ENCODE measurements around the gene TRIM46.

DNA sequence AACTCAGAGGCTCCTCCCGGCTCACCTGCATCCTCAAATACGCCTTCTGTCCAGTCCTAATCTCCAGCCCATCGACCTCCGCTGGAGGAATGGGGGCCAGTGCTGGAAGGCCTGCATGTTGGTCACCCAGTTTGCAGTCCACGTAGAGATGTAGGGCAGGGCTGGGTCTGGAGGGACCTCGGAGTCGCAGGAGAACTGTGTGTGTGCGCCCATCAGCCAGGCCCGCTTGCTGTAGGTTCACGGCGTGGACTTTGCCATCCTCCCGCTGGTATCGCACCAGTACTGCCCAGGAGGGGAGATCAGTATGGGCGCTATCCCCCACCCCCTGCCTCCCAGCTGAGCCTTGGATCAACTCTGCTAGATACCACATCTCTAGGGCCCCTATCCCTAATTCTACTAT lies 31.4 kb downstream of the TRIM46 start:
- TF ChIP-seq, protein P1, sequence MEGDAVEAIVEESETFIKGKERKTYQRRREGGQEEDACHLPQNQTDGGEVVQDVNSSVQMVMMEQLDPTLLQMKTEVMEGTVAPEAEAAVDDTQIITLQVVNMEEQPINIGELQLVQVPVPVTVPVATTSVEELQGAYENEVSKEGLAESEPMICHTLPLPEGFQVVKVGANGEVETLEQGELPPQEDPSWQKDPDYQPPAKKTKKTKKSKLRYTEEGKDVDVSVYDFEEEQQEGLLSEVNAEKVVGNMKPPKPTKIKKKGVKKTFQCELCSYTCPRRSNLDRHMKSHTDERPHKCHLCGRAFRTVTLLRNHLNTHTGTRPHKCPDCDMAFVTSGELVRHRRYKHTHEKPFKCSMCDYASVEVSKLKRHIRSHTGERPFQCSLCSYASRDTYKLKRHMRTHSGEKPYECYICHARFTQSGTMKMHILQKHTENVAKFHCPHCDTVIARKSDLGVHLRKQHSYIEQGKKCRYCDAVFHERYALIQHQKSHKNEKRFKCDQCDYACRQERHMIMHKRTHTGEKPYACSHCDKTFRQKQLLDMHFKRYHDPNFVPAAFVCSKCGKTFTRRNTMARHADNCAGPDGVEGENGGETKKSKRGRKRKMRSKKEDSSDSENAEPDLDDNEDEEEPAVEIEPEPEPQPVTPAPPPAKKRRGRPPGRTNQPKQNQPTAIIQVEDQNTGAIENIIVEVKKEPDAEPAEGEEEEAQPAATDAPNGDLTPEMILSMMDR (conservative IDR thresholded peaks at IDR 0.05; ENCODE audit: low read depth, low read length) = no peak
- TF ChIP-seq EZH2phosphoT487 (IDR thresholded peaks at IDR 0.05; ENCODE audit: borderline replicate concordance, low read length) (no peak), EZH2 (IDR thresholded peaks at IDR 0.05; ENCODE audit: low read length, unreplicated experiment) (no peak)

All from PC-3 (cell line).